Hematopoietic multipotent progenitor cell treated with erythropoietin and hydrocortisone succinate and interleukin-3 and kit ligand, for 15 days (in vitro differentiated cells): ENCODE data around the gene PRAMEF11.
"Not testable (repeated sequence)": the region's sequence is repeated elsewhere in the genome, so short reads cannot be mapped to it uniquely, and the experiment has no call there.

Experiments
- DNase-seq: peaks from one replicate; pipeline ENCODE4 v3.0.0-alpha.2; 2015; ENCODE audit warnings: low spot score

The PRAMEF11 gene

DNA sequence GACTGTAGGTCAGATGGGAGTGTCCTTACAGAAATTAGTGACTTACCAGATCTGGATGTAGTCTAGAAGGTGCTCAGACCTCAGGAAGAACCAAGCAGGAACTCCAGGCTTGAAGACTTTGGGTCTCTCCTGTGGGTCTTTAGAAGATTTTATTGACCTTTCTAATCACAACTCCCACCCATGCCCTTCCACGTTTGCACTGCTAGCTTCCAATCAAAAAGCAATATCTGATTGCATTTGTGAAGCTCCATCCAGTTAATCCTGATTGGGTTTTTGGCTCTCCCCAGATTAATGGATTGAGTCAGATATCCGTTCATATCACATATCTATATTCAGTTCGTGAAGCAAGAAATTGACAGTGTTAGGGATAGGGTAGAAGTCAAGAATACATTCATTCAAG is at the start of gene PRAMEF11:
PRAMEF11 (minus strand) TSS at position 101 of the 400 bp plus-strand sequence. CDS start 2,621 bp downstream, outside the sequence.
- DNase-seq = not testable (repeated sequence)

DNA sequence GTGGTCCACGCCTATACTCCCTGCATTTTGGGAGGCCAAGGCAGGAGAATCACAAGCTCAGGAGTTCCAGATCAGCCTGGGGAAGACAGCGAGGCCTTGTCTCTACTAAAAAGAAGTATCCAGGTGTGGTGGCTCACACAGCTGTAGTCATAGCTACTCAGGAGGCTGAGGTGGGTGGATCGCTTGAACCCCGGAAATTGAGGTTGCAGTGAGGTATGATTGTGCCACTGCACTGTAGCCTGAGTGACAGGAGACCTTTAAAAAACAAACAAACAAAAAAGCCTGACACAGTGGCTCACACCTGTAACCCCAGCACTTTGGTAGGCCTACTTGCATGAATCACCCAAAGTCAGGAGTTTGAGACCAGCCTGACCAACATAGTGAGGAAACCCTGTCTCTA is 47.2 kb upstream of the PRAMEF11 start:
- DNase-seq = not testable (repeated sequence)

DNA sequence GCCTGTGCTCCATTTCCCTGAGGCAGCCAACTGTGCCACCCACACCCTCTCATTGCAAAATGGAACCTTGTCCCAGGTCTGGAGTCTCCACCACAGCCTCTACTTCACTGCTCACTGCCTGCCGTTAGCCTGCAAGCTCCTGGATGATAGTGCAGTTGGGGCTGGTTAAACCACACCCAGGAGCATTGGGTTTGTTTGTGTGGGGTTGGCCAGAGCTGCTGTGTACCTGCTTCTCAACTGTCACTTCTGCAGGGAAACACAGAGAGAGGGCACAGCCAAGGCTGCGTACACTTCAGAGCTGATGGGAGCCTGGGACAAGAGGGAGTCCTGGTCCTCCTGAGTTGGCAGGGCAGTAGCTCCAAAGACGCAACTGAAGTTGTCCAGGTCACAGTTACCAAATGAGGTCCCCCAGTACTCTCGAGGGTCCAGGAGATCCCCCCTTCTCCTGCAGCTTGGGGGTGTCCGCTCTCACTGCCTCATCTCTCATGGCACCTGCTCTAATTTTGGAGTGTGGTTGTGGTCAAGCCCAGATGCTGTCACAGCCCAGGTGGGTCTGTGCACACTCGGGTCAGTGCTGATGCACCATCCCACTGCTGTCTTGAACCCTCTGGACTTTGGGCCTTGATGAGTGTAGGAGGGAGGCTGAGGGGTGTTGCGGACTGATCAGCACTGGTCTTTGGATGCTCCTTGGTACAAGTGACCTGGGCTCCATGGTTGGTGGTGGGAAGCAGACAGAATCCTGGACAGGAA is 32.1 kb upstream of the PRAMEF11 start:
- DNase-seq = not testable (repeated sequence)

DNA sequence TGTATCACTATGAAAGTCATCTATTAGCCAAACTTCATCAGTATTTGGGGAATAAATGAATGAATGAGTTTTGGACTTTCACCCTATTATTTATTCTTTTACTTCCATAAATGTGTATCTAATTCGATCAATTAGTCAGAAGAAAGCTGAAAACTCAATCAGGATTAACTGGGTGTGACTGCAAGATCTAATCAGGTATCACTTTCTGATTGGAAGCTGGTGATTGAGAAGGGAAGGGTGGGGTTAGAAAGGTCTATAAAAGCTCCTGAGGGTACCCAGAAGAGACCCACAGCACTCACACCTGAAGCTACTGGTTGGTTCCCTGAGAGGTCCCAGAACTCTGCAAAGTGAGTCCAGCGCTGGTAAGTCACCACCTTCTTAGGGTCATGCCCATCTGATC is 25.6 kb upstream of the PRAMEF11 start, which contains the start of gene PRAMEF2:
PRAMEF2 (plus strand) TSS at position 301 of the 400 bp plus-strand sequence. CDS start 1,924 bp downstream, outside the sequence.
- not testable (repeated sequence) for DNase-seq

DNA sequence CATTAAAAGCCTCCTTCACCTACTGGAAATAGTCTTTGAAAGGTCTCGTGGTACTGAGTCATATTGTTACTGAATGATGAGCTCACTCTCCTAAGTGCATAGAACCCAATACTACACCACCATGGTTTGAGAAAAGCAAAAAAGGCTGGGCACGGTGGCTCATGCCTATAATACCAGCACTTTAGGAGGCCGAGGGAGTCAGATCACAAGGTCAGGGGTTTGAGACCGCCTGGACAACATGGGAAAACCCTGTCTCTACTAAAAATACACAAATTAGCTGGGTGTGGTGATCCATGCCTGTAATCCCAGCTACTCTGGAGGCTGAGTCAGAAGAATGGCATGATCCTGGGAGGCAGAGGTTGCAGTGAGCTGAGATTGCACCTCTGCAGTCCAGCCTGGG is 20.6 kb upstream of the PRAMEF11 start:
- DNase-seq = no peak

DNA sequence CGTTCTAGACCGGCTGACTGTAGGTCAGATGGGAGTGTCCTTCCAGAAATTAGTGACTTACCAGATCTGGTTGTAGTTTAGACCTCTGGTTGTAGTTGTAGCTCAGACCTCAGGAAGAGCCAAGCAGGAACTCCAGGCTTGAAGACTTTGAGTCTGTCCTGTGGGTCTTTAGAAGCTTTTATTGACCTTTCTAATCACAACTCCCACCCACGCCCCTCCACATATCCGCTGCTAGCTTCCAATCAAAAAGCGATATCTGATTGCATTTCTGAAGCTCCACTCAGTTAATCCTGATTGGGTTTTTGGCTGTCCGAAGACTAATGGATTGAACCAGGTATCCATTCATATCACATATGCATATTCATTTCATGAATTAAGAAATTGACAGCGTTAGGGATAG is 17.4 kb upstream of the PRAMEF11 start, which contains the start of gene HNRNPCL1:
HNRNPCL1 (minus strand) TSS at position 101 of the 400 bp plus-strand sequence. CDS start 431 bp downstream, outside the sequence.
- DNase-seq = not testable (repeated sequence)

DNA sequence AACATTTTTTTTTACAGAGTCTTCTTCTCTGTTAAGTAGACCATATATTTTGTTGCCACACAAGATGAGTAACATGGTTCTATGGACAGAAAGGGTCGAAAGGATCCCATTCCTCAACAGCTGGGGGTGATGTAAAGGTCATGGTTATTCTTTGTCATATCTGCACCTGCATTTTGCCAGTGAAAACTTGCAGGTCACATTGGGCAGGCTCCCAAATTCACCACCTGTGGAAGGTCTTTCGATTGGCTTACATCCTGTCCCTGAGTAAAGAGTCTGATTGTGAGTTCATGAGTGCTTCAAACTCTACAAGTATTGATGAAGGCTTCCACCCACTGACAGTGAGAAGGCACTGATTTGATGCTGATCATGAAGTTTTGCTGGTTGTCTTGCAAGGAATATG is 2.0 kb upstream of the PRAMEF11 start:
- not testable (repeated sequence) for DNase-seq

DNA sequence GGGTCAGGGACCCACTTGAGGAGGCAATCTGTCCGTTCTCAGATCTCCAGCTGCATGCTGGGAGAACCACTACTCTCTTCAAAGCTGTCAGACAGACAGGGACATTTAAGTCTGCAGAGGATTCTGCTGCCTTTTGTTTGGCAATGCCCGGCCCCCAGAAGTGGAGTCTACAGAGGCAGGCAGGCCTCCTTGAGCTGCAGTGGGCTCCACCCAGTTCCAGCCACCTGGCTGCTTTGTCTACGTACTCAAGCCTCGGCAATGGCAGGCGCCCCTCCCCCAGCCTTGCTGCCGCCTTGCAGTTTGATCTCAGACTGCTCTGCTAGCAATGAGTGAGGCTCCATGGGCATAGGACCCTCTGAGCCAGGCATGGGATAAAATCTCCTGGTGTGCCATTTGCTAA is 12.1 kb downstream of the PRAMEF11 start:
- DNase-seq = not testable (repeated sequence)

DNA sequence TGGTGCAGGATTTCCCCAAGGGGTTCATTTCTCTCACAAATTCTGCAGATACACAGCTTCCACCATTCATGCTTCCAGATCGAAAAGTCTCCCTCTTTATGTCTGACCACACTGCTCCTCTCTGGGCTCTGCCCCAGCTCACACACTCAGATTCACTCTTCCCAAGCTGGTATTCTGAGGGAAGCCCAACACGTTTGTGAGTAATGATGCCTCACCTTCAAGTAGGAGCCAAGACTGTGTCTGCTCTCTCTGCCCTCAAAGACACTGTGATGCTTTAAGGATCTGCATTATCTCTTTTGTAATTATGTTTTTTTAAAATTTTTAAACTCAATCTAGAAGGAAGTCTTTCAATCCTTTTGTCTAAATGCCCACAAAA is 19.8 kb downstream of the PRAMEF11 start:
- no peak for DNase-seq

DNA sequence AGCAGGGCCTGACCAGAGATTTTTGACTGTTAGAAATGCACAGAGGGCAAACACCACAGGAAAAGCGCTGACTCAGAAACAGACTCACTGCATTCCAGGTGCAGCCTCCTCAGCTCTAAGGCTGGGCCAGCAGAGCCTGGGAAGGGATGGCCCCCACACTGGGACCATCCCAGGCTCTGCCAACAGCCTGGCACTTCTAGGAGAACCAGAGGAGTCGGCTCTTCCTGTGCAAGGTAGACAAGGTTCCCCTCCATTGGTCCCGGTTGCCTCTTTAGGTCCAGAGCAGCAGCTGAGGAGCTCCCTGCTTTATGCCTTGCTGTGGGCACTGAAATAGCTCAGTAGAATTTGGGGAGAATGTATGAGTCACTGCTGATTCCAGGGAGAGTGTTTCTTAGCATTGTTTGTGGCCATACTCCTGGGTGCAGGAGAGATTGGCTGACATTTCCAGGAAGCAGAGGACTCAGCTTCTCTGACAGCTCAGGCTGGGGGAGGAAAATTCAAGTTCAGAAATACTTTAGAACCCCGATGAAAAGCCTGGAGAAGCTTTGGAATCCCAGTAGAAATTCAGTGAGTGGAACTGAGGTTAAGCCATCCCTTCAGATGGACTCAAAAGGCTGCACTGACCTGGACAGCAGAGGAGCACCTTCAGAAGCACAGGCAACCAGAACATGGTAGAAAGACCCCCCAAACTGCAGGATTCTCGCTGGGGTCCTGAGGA is 20.4 kb downstream of the PRAMEF11 start:
- no peak for DNase-seq

DNA sequence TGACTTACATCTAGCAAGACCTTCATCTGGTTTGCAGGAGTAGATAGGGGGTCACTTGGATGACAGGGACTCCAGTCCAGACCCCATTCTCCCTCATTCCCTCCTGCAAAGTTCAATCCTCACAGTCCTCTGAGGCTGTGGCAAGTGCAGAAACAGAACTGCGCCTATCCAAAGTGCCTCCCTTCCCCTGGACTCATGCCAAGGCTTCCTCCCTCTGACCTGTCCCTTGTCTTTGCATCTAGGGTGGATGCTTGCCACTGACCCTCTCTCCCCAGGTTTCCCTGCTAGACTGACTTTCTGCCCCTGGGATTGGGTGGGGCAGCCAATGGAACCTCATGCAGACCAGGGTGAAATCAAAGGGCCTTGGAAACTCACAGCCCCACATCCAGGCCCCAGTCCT is 21.3 kb downstream of the PRAMEF11 start:
- DNase-seq = no peak

DNA sequence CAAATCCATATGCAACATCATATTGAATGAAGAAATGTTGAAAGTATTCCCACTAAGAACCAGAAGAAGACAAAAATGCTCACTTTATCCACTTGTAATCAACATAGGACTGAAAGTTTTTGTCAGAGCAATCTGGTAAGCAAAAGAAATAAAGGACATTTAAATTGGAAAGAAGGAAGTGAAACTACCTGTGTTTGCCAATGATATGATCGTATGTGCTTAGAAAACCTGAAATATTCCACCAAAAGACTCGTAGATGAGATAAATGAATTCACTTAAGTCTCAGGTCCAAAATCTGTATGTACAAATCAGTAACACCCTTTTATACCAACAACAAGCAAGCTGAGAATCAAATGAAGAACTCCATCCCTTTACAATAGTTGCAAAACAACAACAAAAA is 31.5 kb downstream of the PRAMEF11 start:
- DNase-seq = no peak

DNA sequence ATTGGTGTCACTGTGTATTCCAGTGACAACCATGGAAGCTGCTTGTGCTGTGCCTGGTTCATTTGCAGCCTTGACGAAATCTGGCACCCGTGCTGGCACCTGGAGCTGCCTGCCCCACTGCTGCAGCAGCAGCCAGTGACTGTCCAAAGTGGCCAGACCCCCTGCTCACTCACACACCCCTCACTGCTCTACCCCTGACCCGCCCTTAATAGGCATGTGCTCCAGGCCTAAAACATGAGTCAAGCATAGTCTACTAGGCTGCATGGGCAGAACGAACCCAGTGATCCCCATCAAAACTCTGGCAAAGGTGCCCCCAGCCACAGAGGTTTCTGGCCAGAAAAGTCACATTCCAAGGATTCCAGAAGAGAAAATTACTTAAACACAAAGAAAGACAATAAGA is 32.3 kb downstream of the PRAMEF11 start:
- no peak for DNase-seq

DNA sequence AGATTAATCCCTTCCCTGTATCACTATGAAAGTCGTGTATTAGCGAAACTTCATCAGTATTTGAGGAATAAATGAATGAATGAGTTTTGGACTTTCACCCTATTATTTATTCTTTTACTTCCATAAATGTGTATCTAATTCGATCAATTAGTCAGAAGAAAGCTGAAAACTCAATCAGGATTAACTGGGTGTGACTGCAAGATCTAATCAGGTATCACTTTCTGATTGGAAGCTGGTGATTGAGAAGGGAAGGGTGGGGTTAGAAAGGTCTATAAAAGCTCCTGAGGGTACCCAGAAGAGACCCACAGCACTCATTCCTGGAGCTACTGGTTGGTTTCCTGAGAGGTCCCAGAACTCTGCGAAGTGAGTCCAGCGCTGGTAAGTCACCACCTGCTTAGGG is 40.1 kb downstream of the PRAMEF11 start, which contains the start of gene PRAMEF1:
PRAMEF1 (plus strand) TSS at position 301 of the 400 bp plus-strand sequence. CDS start 1,831 bp downstream, outside the sequence.
- DNase-seq = not testable (repeated sequence)

DNA sequence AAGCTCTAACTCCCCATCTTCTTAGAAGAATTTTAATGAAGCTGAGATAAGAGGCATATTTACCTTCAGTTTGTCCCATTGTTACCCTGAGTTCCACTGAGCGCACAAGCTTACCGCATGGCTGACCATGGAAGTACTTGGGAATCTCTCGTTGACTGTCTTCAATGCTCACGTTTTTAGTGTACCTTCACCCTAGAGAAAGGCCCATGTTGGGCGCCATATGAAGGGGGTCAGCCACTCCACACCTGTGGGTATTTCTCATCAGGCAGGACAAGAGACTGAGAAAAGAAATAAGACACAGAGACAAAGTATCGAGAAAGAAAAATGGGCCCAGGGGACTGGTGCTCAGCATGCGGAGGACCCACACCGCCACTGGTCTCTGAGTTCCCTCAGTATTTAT is 46.5 kb downstream of the PRAMEF11 start:
- DNase-seq = not testable (repeated sequence)

DNA sequence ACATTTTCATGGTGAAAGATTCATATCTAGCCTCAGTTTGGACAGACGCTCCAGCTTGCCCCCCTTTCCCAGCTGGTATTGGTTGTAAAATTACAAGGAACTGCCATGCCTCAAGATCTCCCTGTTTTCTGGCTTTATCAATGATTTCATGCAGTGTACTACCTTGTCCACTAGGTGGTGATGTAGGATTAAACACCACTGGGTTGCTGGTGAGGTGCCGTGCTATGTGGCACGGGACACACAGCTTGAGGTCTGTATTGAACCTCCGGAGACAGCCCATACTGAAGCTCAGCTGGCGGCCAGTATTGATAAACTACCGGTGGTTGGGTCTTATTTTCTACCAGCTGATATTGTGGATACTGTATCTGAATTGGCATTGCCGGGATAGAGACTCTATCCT is 47.4 kb downstream of the PRAMEF11 start:
- not testable (repeated sequence) for DNase-seq

DNA sequence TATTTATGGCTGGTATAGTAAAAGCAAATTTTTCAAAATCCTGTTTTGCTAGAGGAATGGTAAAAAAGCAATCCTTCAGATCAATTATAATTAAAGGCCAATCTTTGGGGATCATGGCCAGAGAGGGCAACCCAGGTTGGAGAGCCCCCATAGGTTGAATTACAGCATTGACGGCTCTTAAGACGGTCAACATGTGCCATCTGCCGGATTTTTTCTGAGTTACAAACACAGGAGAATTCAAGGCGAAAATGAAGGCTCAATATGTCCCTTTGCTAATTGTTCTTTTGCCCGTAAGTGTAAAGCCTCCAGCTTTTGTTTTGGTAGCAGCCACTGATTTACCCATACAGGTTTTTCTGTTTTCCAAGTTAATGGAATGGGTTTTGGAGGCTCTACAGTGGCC is 49.7 kb downstream of the PRAMEF11 start:
- DNase-seq = not testable (repeated sequence)

DNA sequence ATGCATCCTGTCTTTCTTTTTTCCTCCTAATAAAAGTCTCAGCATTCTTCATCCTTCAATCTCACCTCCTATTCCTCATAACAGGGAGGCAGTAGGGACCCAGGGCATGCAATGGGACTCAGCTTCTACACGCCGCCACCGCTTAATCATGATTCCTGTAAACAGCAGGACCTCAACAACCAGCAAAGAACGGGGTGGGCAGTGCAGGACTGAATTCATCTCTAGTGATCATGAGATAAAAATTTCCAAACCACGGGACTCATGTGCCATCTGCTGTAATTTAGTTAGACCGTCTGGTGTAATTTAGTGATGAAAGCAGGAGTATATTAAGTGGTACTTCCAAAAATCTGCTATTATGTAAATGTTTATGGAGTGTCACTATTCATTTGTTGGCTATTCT is 52.3 kb downstream of the PRAMEF11 start:
- DNase-seq = no peak

DNA sequence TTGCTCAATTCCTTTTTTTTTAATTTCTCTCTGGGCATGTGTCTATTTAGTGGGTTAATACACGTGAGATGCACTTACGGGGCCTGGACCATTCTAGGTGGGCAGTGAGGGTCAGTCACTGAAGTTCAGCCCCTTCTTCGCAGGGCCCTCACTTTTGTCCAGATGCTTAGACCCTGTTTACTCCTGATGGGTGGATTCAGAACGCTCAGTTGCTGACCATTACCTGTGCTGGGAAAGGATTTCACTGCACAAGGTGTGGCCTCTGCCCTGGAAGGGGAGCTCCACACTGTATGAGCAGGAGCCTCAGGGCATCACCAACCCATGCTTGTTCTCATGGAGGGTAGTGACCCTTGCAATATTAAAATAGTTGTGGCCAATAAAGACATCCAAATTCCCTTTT is 53.1 kb downstream of the PRAMEF11 start:
- DNase-seq = no peak

DNA sequence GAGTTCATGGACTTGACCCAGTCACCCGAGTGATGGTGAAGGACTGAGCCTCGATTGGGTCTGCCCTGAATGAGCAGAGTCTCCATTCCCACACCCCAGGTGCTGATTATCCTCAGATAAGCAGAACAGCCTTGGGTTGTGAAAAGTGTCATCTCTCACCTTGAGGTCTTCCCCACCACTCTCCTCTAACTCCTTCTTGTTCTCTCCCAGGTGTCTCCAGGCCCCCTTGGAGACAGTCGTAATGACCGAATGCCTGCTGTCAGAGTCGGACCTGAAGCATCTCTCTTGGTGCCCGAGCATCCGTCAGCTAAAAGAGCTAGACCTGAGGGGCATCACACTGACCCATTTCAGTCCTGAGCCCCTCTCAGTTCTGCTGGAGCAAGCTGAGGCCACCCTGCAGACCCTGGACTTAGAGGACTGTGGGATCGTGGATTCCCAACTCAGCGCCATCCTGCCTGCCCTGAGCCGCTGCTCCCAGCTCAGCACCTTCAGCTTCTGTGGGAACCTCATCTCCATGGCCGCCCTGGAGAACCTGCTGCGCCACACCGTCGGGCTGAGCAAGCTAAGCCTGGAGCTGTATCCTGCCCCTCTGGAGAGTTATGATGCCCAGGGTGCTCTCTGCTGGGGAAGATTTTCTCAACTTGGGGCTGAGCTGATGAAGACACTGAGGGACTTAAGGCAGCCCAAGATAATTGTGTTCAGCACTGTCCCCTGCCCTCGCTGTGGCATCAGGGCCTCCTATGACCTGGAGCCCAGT is 54.2 kb downstream of the PRAMEF11 start:
- DNase-seq = no peak

DNA sequence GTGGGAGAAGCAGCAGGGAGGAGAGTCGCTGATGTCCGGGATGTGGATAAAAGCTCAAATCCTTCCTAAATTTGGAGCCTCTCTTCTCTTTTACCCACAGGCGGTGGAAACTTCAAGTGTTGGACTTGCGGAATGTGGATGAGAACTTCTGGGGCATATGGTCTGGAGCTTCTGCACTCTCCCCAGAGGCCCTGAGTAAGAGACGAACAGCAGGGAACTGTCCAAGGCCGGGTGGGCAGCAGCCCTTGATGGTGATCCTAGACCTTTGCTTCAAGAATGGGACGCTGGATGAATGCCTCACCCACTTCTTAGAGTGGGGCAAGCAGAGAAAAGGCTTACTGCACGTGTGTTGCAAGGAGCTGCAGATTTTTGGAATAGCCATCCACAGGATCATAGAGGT is 55.8 kb downstream of the PRAMEF11 start:
- DNase-seq = no peak

DNA sequence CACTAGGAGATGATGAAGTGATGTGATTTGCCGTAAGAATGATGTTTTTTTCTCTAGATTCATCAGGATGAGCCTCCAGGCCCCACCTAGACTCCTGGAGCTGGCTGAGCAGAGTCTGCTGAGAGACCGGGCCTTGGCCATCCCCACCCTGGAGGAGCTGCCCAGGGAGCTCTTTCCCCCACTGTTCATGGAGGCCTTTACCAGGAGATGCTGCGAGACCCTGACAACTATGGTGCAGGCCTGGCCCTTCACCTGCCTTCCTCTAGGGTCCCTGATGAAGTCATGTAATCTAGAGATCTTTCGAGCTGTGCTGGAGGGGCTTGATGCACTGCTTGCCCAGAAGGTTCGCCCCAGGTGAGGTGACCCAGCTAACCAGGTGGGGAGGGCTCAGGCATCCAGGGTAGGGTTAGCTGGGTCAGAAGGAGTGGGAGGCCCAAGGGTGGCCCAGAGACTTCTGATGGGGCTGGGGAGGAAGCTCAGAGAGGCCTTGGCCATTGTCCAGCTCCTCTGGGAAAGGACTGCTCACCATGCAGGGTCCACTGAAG is 56.3 kb downstream of the PRAMEF11 start:
- no peak for DNase-seq
